K562 (cell line): Measurements from ENCODE around the gene MPC1. TPM values are rescaled to one million over a fixed set of nuclear protein-coding genes. Genes with fewer than 3 reads are reported as not detected.

ENCODE experiments used
- FOXJ3 ChIP-seq: sonication (generic); formaldehyde crosslinking; IDR thresholded peaks from 2 replicates; pipeline ENCODE4 v1.4.0; 2020; ENCODE audit warnings: mild to moderate bottlenecking, missing genetic modification reagents
- GTF2F1 ChIP-seq: IDR thresholded peaks from 2 replicates; pipeline ENCODE4 v1.6.1; 2011; ENCODE audit warnings: low read depth, low read length, improper control_type of control experiment
- MEF2D ChIP-seq: conservative IDR thresholded peaks from 2 replicates; pipeline ENCODE4 v1.6.1; 2016; ENCODE audit warnings: low read depth, missing genetic modification characterization, missing compliant biosample characterization
- MEIS2 ChIP-seq: fragments of 450-650 bp; IDR thresholded peaks from 2 replicates; pipeline ENCODE4 v1.6.1; 2014; ENCODE audit warnings: mild to moderate bottlenecking; ENCODE audit not compliant: partially characterized antibody
- MGA ChIP-seq: fragments of 450-650 bp; IDR thresholded peaks from 2 replicates; pipeline ENCODE4 v1.6.1; 2016; ENCODE audit warnings: mild to moderate bottlenecking, moderate library complexity
- NFXL1 ChIP-seq: fragments of 450-650 bp; formaldehyde crosslinking; IDR thresholded peaks from 2 replicates; pipeline ENCODE4 v1.4.0; 2021; ENCODE audit warnings: mild to moderate bottlenecking
- PCBP2 ChIP-seq: fragments of 200-400 bp; formaldehyde crosslinking; IDR thresholded peaks from 2 replicates; pipeline ENCODE4 v1.6.1; 2018; ENCODE audit warnings: low read length, low read depth, mild to moderate bottlenecking, moderate library complexity; ENCODE audit not compliant: poor library complexity, severe bottlenecking
- STAT5A ChIP-seq: IDR thresholded peaks from 2 replicates; pipeline ENCODE4 v1.6.1; 2012; ENCODE audit warnings: low read length, inconsistent platforms, borderline replicate concordance
- TGIF2 ChIP-seq: sonication (generic); formaldehyde crosslinking; IDR thresholded peaks from 2 replicates; pipeline ENCODE4 v1.8.1; 2022; ENCODE audit warnings: mild to moderate bottlenecking, missing genetic modification reagents, moderate library complexity
- WHSC1 ChIP-seq: IDR thresholded peaks from one replicate; pipeline ENCODE4 v1.6.1; 2012; ENCODE audit warnings: low read length, control low read depth, inconsistent platforms
- ZNF436 ChIP-seq: fragments of 250-450, 450-650 bp; sonication (Bioruptor Pico); formaldehyde crosslinking; IDR thresholded peaks from 2 replicates; pipeline ENCODE4 v1.7.0; 2020; ENCODE audit warnings: mild to moderate bottlenecking
- ZNF699 ChIP-seq: fragments of 250-450 bp; sonication (Bioruptor Pico); IDR thresholded peaks from 2 replicates; pipeline ENCODE4 v1.8.0; 2021; ENCODE audit warnings: mild to moderate bottlenecking, moderate library complexity; ENCODE audit not compliant: insufficient replicate concordance
- polyA plus RNA-seq, 8 experiments: library from polyadenylated mRNA; depleted of rRNA in 4 of 8; stranded (reverse) in 5 of 8; unstranded in 3 of 8; fragments of >200 nt; fragmentation: Nextera tagmentation in 2 of 8; fragmentation: Illumina TruSeq in 1 of 8; extraction: Ambion mirVana in 2 of 8; extraction: Trizol in 1 of 8; gene quantifications; 2 replicates each; pipeline versions ENCODE4 v1.2.1 to v1.2.3, GENCODE V29; 2011 to 2014; ENCODE audit warnings: inconsistent platforms in 1 of 8, missing spikeins in 1 of 8
- total RNA-seq, 7 experiments: library from RNA; depleted of rRNA in 6 of 7; stranded (reverse); fragments of >200 nt in 6 of 7; fragmentation: Illumina TruSeq in 2 of 7; extraction: Trizol in 2 of 7; gene quantifications; 2 replicates each; pipeline versions ENCODE4 v1.2.1 to v1.2.3, GENCODE V29; 2011 to 2021; ENCODE audit warnings: low replicate concordance in 1 of 7

MPC1 gene
- total and polyA plus RNA-seq, 9 of the 15 experiments (the other 6 are each of a cell fraction or from before 2014, with no cell fraction given) = 78.6 to 185 (median 138) TPM

GRCh38 chr6:166342349-166343149 is 40.2 kb downstream of the MPC1 start, which contains the start of gene SFT2D1 (continued):
- TF ChIP-seq WHSC1 (no peak), MEF2D (no peak), GTF2F1 (no peak), MEIS2 (peak; percentile 64), STAT5A (no peak; the same call in 1 of the 2 replicates), ZNF699 (no peak), NFXL1 (CRISPR knock-in tag) (no peak), PCBP2 (no peak), ZNF436 (CRISPR knock-in tag) (no peak), TGIF2 (CRISPR knock-in tag) (peak; percentile 34; the same call in 1 of the 2 replicates), MGA (peak; percentile 86), FOXJ3 (CRISPR knock-in tag) (no peak)
